Hippocampal formation (tissue), 2 donors: ENCODE results near the gene F11R.
"Not testable (repeated sequence)": the region's sequence is repeated elsewhere in the genome, so short reads cannot be mapped to it uniquely, and the experiment has no call there.

Source experiments
- DNase-seq, 2 donors: peaks; one replicate each; lab custom pipeline; 2025; lab: John Stamatoyannopoulos, UW

F11R gene

DNA sequence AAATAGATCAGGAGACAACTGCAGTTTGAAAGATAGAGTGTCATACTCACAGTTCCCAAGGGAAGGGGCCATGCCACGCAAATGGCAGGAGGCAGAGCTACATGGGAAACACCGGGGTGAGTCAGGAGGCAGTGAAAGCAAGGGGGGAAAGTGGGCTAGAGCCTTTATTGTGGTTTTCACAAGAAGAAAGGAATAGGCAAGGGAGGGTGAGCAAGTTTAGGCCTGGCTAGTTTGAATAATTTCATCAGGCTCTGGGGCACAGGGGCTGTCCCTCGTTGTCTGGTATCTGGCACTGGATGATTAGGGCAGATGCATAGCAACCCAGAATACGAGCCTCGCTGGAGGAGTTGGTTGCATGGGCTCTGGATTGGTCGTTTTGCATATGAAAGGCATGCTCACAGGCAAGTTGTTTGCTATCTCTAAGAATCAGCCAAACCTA is 49.3 kb downstream of the F11R start:
- DNase-seq, result no peak

DNA sequence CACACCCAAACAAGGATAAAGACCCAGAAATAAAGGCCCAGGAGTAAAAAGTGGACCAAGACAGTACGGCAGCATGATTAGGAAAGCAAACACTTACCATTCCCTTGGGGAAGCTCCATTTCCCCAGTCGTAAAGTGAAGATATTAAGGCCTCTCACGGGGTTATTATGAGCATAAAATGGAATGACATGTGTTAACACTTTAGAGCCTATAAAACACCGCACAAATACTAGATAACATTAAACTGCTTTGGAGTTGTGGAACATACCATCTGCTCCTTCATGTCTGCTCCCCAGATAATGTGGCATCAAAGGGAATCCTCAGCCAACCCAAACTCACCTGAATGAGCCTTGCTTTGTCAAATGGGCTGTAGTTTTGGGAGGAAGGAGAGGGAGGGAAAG is 57.4 kb downstream of the F11R start:
- DNase-seq, result no peak

DNA sequence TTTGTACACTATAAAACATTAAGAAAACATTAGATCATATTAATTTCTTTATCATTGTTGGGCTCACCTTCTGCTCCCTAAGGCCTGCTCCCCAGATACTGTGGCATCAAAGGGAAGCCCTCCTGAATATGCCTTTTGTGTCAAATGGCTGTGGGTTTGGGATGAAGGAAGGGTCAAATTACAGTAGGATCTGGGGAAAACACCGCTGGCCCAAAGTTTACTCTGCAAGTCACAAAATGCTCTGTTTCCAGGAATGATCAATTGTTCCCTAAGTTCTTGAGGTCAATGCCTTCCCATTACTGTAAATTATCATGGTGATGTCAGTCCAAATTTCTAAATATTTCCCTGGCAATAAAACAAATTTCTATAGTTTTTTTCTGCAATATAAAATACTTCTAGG is 59.5 kb downstream of the F11R start:
- no peak for DNase-seq

DNA sequence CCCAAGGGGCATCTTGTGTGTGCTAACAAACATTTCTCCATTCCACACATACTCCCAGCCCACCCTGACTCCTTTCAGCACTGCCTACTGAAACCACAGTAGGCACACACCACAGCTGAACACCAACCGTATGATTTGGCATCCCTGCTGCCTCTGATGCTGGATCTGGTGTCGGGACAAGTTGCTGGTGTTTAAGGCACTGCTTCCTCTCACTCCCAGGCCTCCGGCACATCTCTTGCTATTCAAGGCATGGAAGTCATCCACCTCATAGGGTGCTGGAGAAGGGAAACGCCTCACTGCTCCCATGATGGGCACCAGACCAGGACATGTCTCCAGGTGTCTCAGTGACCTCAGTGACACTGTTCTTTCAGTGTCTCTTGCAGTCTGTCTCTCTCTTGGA is 64.0 kb downstream of the F11R start:
- no peak for DNase-seq

DNA sequence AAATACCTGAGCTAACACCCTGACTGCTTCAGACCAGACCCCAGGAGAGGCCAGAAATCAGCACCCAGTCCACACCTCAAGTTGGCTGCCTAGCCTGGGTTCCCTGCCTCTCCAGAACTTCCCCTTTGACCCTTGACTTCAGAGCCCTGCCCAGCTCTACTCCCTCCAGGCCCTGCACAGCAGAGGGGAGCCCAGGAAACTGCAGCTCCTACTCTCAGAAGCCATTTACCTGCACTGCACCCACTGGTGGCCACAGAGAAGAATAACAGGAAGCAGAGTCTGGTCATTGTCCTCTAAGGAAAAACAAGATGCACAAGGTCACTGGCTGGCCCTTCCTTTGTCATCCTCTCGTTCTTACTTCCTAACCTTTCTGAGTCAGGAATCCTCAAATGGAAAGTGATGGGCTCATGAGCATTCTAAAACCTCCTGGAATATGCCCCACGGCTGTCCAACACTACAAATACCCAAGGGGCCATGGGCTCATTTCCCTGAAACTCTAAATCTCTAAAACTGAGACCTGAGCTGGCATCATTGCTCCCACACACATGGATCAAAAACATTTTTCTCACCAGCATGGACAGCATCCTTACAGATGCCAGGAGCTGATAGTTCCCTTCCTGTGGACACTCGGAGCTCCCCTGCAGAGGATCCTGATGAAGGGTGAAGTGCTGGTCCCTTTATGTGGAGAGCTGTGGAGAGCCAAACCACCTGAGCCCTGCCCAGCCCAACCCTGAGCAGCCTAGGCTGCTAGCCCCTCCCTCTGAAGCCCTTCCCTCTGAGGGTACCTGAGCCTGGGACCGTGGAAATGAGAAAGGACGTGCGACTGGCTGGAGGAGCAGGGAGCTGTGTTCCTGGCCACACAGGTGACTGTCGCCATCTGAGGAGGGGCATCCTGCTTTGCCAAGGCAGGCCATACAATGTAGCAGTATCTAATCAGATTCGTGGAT is 66.5 kb downstream of the F11R start, which contains the start of gene ITLN2:
Gene ITLN2 (minus strand): TSS at position 652 of the 947 bp plus-strand sequence. CDS start 68 bp downstream, at position 584.
- no peak for DNase-seq

DNA sequence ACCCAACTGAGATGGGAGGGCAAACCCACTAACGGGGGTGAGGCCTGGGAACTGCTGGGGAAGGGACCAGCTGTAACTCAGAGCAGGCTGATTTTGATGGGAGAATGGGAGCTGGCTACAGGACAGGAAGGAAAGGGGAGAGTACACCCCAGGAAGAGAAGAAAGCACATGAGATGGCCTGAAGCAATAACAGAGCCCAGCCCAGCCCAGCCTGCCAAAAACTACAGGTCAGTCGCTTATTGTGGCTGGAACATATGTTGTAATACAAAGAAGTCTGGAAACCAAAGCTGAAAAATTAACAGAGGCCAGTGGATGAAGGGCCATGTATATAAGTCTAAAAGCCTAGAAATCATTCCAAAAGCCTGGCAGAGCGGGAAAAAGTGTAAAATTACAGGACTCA is 67.9 kb downstream of the F11R start:
- no peak for DNase-seq

DNA sequence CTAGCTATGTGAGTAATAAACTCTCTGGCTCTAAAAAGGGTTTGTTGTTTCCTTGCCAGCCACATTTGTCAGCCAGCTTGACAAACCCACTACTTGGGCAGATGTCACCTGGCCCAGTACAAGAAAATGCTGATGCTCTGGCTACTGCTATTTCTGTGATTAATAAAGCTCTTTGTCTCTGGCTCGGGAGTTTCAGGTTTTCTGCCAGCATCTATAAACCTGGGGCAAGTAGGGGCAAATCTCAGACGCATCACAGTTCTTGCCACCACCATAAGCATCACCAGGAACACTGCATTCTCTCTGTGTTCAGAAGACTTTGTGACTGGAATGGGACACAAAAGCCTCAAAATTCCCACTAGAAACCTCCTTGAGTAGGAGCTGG is 68.8 kb downstream of the F11R start:
- no peak for DNase-seq

DNA sequence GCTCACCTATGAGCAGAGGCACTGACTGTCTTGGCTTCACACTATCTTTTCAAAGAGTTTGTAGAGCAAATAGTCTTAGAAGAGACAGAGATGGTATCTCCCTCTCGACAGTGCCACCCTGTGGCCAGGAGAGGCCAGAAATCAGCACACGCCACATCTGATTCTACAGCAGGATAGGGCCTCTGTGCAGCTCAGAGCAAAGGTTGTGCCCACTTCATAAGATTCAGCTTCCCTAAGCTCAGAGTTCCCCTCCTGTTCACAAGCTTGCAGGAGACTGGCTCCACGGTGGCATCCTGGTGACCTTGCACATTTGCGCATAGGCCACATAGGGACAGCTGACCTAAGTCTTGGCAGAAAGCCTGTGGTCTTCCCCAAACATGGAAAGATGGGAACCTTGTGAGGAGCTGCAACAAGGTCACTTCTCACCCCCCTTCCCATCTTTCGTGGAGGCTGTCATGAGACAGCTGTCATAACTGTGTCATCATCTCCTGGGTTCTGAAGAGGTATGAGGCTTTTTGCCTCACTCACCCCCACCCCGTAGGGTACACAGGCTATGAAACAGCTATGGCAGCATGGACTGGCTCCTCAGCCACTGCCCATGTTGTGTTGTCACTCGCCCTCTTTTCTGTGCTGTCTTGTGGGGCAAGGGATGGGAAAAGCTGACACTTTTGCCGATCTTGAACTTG is 69.4 kb downstream of the F11R start:
- peak; percentile 36 to 38 for DNase-seq

DNA sequence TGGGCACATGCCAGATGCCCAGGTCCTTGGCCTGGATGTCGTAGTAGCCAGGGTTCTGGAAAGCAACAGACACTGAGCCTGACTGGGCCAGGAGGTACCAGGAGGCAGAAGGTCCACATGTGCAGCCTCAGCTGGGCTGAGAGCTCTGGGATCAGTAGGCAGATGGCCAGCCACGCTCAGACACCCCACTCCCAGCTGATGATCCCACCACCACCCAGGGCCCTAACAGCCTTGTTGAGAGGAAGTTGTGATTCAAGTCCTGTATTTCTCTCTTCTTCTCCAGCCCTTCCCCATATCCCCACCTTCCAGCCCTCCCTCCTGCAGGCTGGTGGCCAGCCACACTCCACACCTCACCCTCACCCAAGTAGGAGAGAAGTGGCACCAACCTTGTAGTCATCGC is 70.3 kb downstream of the F11R start:
- no peak for DNase-seq

DNA sequence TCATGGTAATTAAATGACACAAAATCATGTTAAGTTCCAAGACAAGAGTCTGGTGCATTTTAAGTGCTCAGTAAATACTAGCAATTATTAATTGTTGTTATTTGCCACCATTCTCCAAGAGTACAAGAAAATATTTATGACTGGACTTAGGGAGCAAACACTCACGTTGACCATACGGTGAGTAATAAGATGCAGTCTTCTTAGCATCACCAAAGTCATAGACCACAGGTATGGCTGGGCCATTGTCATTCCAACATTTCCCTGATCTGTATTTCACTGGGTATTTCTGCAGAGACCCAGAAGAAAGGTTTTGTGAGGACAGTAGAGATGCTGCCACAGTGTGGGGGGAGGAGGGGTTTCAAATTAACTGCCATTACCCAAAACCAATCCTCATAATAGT is 71.1 kb downstream of the F11R start:
- DNase-seq, result no peak

DNA sequence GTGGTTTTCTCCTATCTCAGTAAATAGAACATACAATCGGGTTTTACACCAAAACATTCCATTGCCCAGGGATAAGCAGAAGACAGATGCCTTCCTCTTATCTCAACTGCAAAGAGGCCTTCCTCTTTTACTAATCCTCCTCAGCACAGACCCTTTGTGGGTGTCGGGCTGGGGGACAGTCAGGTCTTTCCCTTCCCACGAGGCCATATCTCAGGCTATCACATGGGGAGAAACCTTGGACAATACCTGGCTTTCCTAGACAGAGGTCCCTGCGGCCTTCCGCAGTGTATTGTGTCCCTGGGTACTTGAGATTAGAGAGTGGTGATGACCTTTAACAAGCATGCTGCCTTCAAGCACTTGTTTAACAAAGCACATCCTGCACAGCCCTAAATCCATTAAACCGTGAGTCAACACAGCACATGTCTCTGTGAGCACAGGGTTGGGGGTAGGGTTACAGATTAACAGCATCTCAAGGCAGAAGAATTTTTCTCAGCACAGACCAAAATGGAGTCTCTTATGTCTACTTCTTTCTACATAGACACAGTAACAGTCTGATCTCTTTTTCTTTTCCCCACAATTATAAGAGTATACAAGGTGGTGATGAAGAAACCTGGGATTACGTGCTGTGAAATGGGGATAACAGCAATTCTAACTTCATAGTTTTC is 71.6 kb downstream of the F11R start:
- DNase-seq, result not testable (repeated sequence)

DNA sequence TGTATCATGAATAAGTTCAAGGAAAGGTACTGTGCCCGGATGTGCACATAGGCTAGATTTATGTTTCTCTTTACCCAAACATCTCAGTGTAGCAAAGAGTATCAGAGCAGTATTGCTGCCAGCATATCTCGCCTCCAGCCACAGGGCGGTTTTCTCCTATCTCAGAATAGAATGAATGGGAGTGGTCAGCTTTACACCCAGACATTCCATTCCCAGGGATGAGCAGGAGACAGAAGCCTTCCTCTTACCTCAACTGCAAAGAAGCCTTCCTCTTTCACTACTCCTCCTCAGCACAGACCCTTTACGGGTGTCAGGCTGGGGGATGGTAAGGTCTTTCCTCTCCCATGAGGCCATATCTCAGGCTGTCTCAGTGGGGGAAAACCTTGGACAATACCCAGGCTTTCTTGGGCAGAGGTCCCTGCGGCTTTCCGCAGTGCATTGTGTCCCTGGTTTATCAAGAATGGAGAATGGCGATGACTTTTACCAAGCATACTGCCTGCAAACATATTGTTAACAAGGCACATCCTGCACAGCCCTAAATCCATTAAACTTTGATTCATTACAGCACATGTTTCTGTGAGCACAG is 73.7 kb downstream of the F11R start:
- DNase-seq, result not testable (repeated sequence)

DNA sequence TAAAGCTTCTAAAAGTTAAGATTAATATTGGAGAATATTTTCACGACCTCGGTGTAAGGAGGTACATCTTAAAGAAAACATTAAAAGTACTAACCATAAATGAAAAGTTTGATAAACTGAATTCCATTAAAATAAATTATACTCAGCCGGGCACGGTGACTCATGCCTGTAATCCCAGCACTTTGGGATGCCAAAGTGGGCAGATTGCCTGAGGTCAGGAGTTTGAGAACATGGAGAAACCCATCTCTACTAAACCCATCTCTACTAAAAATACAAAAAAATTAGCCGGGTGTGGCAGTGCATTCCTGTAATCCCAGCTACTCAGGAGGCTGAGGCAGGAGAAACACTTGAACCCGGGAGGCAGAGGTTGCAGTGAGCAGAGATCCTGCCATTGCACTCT is 75.1 kb downstream of the F11R start:
- not testable (repeated sequence) for DNase-seq
